ENCODE results near the gene RMP24.

GRCh38 chr18:35933982-35934381 lies 38.5 kb upstream of the RMP24 start:
- TF ChIP-seq ZNF274 (IDR thresholded peaks at IDR 0.05; ENCODE audit: low read depth, low read length), result no peak
- TF ChIP-seq YY1 (IDR thresholded peaks at IDR 0.05; ENCODE audit: insufficient read depth, insufficient read length), result no peak

All from NT2/D1 (cell line).